HCT116 (cell line): Measurements from ENCODE around the gene ERMN. TPM values are rescaled to one million over a fixed set of nuclear protein-coding genes. Genes with fewer than 3 reads are reported as not detected.

Experiments
- ATAC-seq: fragments of 200-7000 bp; cut with Tn5 transposase; 2 replicates; pipeline ENCODE4 v1.9.1; 2020; ENCODE audit warnings: mild to moderate bottlenecking, moderate library complexity
- BruUV-seq: library from RNA; stranded (reverse); fragments of 400-500 nt; replicated peaks from 2 replicates; lab custom pipeline; 2021; lab: Mats Ljungman, UMichigan
- CTCF ChIA-PET: fragments of 300-600 bp; sonication (Branson Sonifier 250); formaldehyde crosslinking; loops from one replicate; lab custom pipeline; 2021; ENCODE audit warnings: antibody characterized with exemption; lab: Charles Lee
- POLR2A ChIA-PET: fragments of 300-600, 350-600 bp; sonication (Branson Sonifier 250); formaldehyde crosslinking; loops from one replicate; lab custom pipeline; 2021; ENCODE audit warnings: antibody characterized with exemption; lab: Charles Lee
- RAD21 ChIA-PET, 2 experiments: fragments of 300-600 bp; sonication (Branson Sonifier 250); formaldehyde crosslinking; loops; one replicate each; lab custom pipeline; 2023; ENCODE audit warnings: low total read pairs in 2 of 2; ENCODE audit not compliant: uncharacterized antibody in 2 of 2, unreplicated experiment in 2 of 2, low non-redundant PET in 1 of 2; lab: Charles Lee
- DNase-seq: peaks from one replicate; pipeline ENCODE4 v3.0.0-alpha.2; 2010; ENCODE audit warnings: low read depth, low spot score
- H2AFZ ChIP-seq: fragments of 200-600 bp; shearing (Covaris generic), sonication (generic); 2 replicates; pipeline ENCODE4 v1.6.1; 2017; ENCODE audit warnings: low read depth, mixed run types, mixed read lengths, antibody characterized with exemption, low read length; ENCODE audit not compliant: poor library complexity, severe bottlenecking
- H3K27ac ChIP-seq: 2 replicates; pipeline ENCODE4 v1.5.1; 2012; ENCODE audit warnings: low read depth, low read length
- H3K27me3 ChIP-seq: fragments of 200-600 bp; sonication (generic); 2 replicates; pipeline ENCODE4 v1.6.1; 2016; ENCODE audit warnings: mixed run types, low read length, mixed read lengths; ENCODE audit not compliant: insufficient read depth
- H3K36me3 ChIP-seq, 2 experiments: fragments of 200-500 bp in 1 of 2; fragments of 200-600 bp in 1 of 2; sonication (Bioruptor generic) in 1 of 2; sonication (generic) in 1 of 2; 2 replicates each; pipeline versions ENCODE4 v1.5.1 to v1.6.1; 2014 to 2016; ENCODE audit warnings: low read length in 2 of 2, inconsistent platforms in 1 of 2, mixed read lengths in 1 of 2, mixed run types in 1 of 2; ENCODE audit not compliant: insufficient read depth in 2 of 2, control insufficient read depth in 1 of 2
- H3K4me1 ChIP-seq, 2 experiments: fragments of 200-600 bp in 1 of 2; sonication (generic) in 1 of 2; 2 replicates each; pipeline versions ENCODE4 v1.5.1 to v1.6.1; 2012 to 2017; ENCODE audit warnings: low read length in 2 of 2, inconsistent platforms in 1 of 2, mild to moderate bottlenecking in 1 of 2, mixed read lengths in 1 of 2, mixed run types in 1 of 2, moderate library complexity in 1 of 2; ENCODE audit not compliant: insufficient read depth in 2 of 2, control insufficient read depth in 1 of 2
- H3K4me2 ChIP-seq: fragments of 200-600 bp; sonication (generic); 2 replicates; pipeline ENCODE4 v1.6.1; 2017; ENCODE audit warnings: mixed run types, low read length, mixed read lengths
- H3K4me3 ChIP-seq, 2 experiments: fragments of 200-600 bp in 1 of 2; sonication (generic) in 1 of 2; replicated peaks in 1 of 2; 2 replicates each; pipeline ENCODE4 v1.5.1; 2011 to 2016; ENCODE audit warnings: low read length in 2 of 2, control low read depth in 1 of 2, low read depth in 1 of 2, mild to moderate bottlenecking in 1 of 2, mixed read lengths in 1 of 2, mixed run types in 1 of 2
- H3K79me2 ChIP-seq: fragments of 200-600 bp; sonication (generic); 2 replicates; pipeline ENCODE4 v1.6.1; 2017; ENCODE audit warnings: mild to moderate bottlenecking, mixed run types, low read length, moderate library complexity, mixed read lengths; ENCODE audit not compliant: insufficient read depth
- H3K9ac ChIP-seq: fragments of 200-600 bp; sonication (generic); 2 replicates; pipeline ENCODE4 v1.6.1; 2016; ENCODE audit warnings: low read length, mixed read lengths
- H3K9me2 ChIP-seq: fragments of 200-600 bp; sonication (generic), shearing (Covaris generic); 2 replicates; pipeline ENCODE4 v1.6.1; 2017; ENCODE audit warnings: mixed run types, mild to moderate bottlenecking, moderate library complexity; ENCODE audit not compliant: insufficient read depth
- H3K9me3 ChIP-seq, 2 experiments: fragments of 200-500 bp in 1 of 2; fragments of 200-600 bp in 1 of 2; sonication (Bioruptor generic) in 1 of 2; sonication (generic) in 1 of 2; 2 replicates each; pipeline ENCODE4 v1.6.1; 2014 to 2017; ENCODE audit warnings: low read length in 2 of 2, mixed read lengths in 2 of 2, inconsistent platforms in 1 of 2, low read depth in 1 of 2, mild to moderate bottlenecking in 1 of 2, mixed run types in 1 of 2, moderate library complexity in 1 of 2; ENCODE audit not compliant: control insufficient read depth in 1 of 2, insufficient read depth in 1 of 2
- H4K20me1 ChIP-seq: fragments of 200-600 bp; sonication (generic), shearing (Covaris generic); 2 replicates; pipeline ENCODE4 v1.6.1; 2017; ENCODE audit warnings: mixed run types, mild to moderate bottlenecking, moderate library complexity; ENCODE audit not compliant: insufficient read depth
- ATF3 ChIP-seq: IDR thresholded peaks from 2 replicates; pipeline ENCODE4 v1.6.1; 2012
- CEBPB ChIP-seq: IDR thresholded peaks from 2 replicates; pipeline ENCODE4 v1.6.1; 2012; ENCODE audit warnings: low read depth
- POLR2AphosphoS5 ChIP-seq: IDR thresholded peaks from 2 replicates; pipeline ENCODE4 v1.6.1; 2011; ENCODE audit warnings: mild to moderate bottlenecking, low read depth, low read length, moderate library complexity
- RAD21 ChIP-seq: IDR thresholded peaks from 2 replicates; pipeline ENCODE4 v1.6.1; 2012; ENCODE audit warnings: low read depth, mild to moderate bottlenecking
- REST ChIP-seq: IDR thresholded peaks from 2 replicates; pipeline ENCODE4 v1.6.1; 2012; ENCODE audit warnings: low read depth
- YY1 ChIP-seq: IDR thresholded peaks from 2 replicates; pipeline ENCODE4 v1.6.1; 2011; ENCODE audit warnings: low read length, low read depth, moderate library complexity, mild to moderate bottlenecking; ENCODE audit not compliant: insufficient replicate concordance; ENCODE audit errors: extremely low read depth
- ZBTB33 ChIP-seq: IDR thresholded peaks from 2 replicates; pipeline ENCODE4 v1.6.1; 2011; ENCODE audit warnings: mild to moderate bottlenecking, low read length, moderate library complexity; ENCODE audit not compliant: insufficient replicate concordance; ENCODE audit errors: extremely low read depth
- ZNF274 ChIP-seq: fragments of 200-500 bp; sonication (Bioruptor generic); IDR thresholded peaks from 2 replicates; pipeline ENCODE4 v1.6.1; 2014; ENCODE audit warnings: mild to moderate bottlenecking, low read depth, low read length, inconsistent platforms
- intact Hi-C: fragments of 100-400 bp; cut with micrococcal nuclease; formaldehyde crosslinking; loops from 2 replicates; pipeline ENCODE4 v1.10.0; 2022
- total RNA-seq: library from RNA; stranded (reverse); gene quantifications from one replicate; pipeline ENCODE4 v1.2.1, GENCODE V29; 2021; ENCODE audit not compliant: unreplicated experiment

The ERMN gene
- total RNA-seq, 1 experiment from 2014 or later = not detected

GRCh38 chr2:157363612-157364101 lies 38.0 kb upstream of the ERMN start:
- Histone ChIP-seq H3K9ac (no peak overlapping the region), H3K4me1 (no peaks in the 10 kb centered on the region), H3K9me3 (no peaks in the 10 kb centered on the region), H3K27me3 (no peaks in the 10 kb centered on the region), H3K36me3 (no peaks in the 10 kb centered on the region), H2AFZ (no peak overlapping the region), H3K4me3 (no peak overlapping the region), H4K20me1 (no peaks in the 10 kb centered on the region), H3K79me2 (no peaks in the 10 kb centered on the region), H3K4me2 (no peak overlapping the region), H3K27ac (no peak overlapping the region), H3K9me2 (no peaks in the 10 kb centered on the region)
- ChIA-PET POLR2A (no interaction called here), RAD21 (no interaction called here), CTCF (no interaction called here)
- intact Hi-C loops = no loop called here
- DNase-seq (no peak), ATAC-seq (no peak)
- no TSS peak for BruUV-seq
- TF ChIP-seq CEBPB = no peak
- no peak for TF ChIP-seq REST
- TF ChIP-seq ATF3 = no peak
- TF ChIP-seq ZBTB33 = no peak
- no peak for TF ChIP-seq YY1
- no peak for TF ChIP-seq POLR2AphosphoS5
- no peak for TF ChIP-seq RAD21
- no peak for TF ChIP-seq ZNF274
